ENCODE data around the gene NEUROD2.

The NEUROD2 gene

GRCh38 chr17:39597372-39598046, 10.2 kb downstream of the NEUROD2 start:
- no peak overlapping the region for H3K4me2 ChIP-seq (ENCODE audit: low read length)
- TF ChIP-seq EZH2phosphoT487 (IDR thresholded peaks at IDR 0.05; ENCODE audit: borderline replicate concordance, low read length) = no peak
- TF ChIP-seq CTCF (IDR thresholded peaks at IDR 0.05; ENCODE audit: low read depth, low read length, poor library complexity, severe bottlenecking) = no peak
- no peaks in the 10 kb centered on the region for H3K9me2 ChIP-seq (replicated peaks; ENCODE audit: control insufficient read depth, low read length)
- no peaks in the 10 kb centered on the region for H3K36me3 ChIP-seq (ENCODE audit: control insufficient read depth, low read length)
- no peaks in the 10 kb centered on the region for H3F3A ChIP-seq (ENCODE audit: control insufficient read depth, insufficient read depth)
- no peak overlapping the region for H3K4me3 ChIP-seq (ENCODE audit: low read length)
- H3K9me3 ChIP-seq (ENCODE audit: control insufficient read depth, insufficient read depth, low read length) = no peaks in the 10 kb centered on the region
- H3K79me2 ChIP-seq (ENCODE audit: control insufficient read depth, low read length) = no peaks in the 10 kb centered on the region
- no peaks in the 10 kb centered on the region for H3K4me1 ChIP-seq (ENCODE audit: control insufficient read depth, low read length)
- no peaks in the 10 kb centered on the region for H4K20me1 ChIP-seq (ENCODE audit: control insufficient read depth, insufficient read depth, low read depth, low read length)
- H3K27ac ChIP-seq (ENCODE audit: low read depth, low read length) = no peak overlapping the region
- H3K27me3 ChIP-seq (ENCODE audit: control insufficient read depth, low read length) = peaks cover 83% of the 10 kb centered on the region

GRCh38 chr17:39596543-39597267, 11.0 kb downstream of the NEUROD2 start:
- Histone ChIP-seq H3K36me3 (ENCODE audit: control insufficient read depth, low read length) (no peaks in the 10 kb centered on the region), H3K4me2 (ENCODE audit: low read length) (no peak overlapping the region)

GRCh38 chr17:39595928-39596510, 11.7 kb downstream of the NEUROD2 start:
- H3K4me1 ChIP-seq (ENCODE audit: control insufficient read depth, low read length) = no peaks in the 10 kb centered on the region

More at GRCh38 chr17:39596543-39597267, 11.0 kb downstream of the NEUROD2 start:
- Histone ChIP-seq H3K9me3 (ENCODE audit: control insufficient read depth, insufficient read depth, low read length) (no peaks in the 10 kb centered on the region), H3K79me2 (ENCODE audit: control insufficient read depth, low read length) (no peaks in the 10 kb centered on the region), H4K20me1 (ENCODE audit: control insufficient read depth, insufficient read depth, low read depth, low read length) (no peaks in the 10 kb centered on the region), H3K4me3 (ENCODE audit: low read length) (no peak overlapping the region), H3F3A (ENCODE audit: control insufficient read depth, insufficient read depth) (no peaks in the 10 kb centered on the region), H3K4me1 (ENCODE audit: control insufficient read depth, low read length) (no peaks in the 10 kb centered on the region), H3K27ac (ENCODE audit: low read depth, low read length) (no peak overlapping the region), H3K9me2 (replicated peaks; ENCODE audit: control insufficient read depth, low read length) (no peaks in the 10 kb centered on the region), H3K27me3 (ENCODE audit: control insufficient read depth, low read length) (peaks cover 75% of the 10 kb centered on the region)
- TF ChIP-seq CTCF (IDR thresholded peaks at IDR 0.05; ENCODE audit: low read depth, low read length, poor library complexity, severe bottlenecking) (no peak), EZH2phosphoT487 (IDR thresholded peaks at IDR 0.05; ENCODE audit: borderline replicate concordance, low read length) (no peak)

More at GRCh38 chr17:39595928-39596510, 11.7 kb downstream of the NEUROD2 start:
- H3F3A ChIP-seq (ENCODE audit: control insufficient read depth, insufficient read depth) = no peaks in the 10 kb centered on the region
- no peaks in the 10 kb centered on the region for H3K9me3 ChIP-seq (ENCODE audit: control insufficient read depth, insufficient read depth, low read length)
- H3K9me2 ChIP-seq (replicated peaks; ENCODE audit: control insufficient read depth, low read length) = no peaks in the 10 kb centered on the region
- H3K27ac ChIP-seq (ENCODE audit: low read depth, low read length) = no peak overlapping the region
- H4K20me1 ChIP-seq (ENCODE audit: control insufficient read depth, insufficient read depth, low read depth, low read length) = no peaks in the 10 kb centered on the region; the same call in 1 of the 2 replicates
- no peaks in the 10 kb centered on the region for H3K36me3 ChIP-seq (ENCODE audit: control insufficient read depth, low read length)
- no peaks in the 10 kb centered on the region for H3K79me2 ChIP-seq (ENCODE audit: control insufficient read depth, low read length)
- no peak overlapping the region for H3K4me2 ChIP-seq (ENCODE audit: low read length)
- TF ChIP-seq CTCF (IDR thresholded peaks at IDR 0.05; ENCODE audit: low read depth, low read length, poor library complexity, severe bottlenecking) = no peak
- TF ChIP-seq EZH2phosphoT487 (IDR thresholded peaks at IDR 0.05; ENCODE audit: borderline replicate concordance, low read length) = no peak
- peaks cover 73% of the 10 kb centered on the region for H3K27me3 ChIP-seq (ENCODE audit: control insufficient read depth, low read length)
- no peak overlapping the region for H3K4me3 ChIP-seq (ENCODE audit: low read length)

All from DOHH2 (cell line).